ENCODE measurements around the gene ISYNA1. TPM values are rescaled to one million over a fixed set of nuclear protein-coding genes. Genes with fewer than 3 reads are reported as not detected.
"Not testable (repeated sequence)": the region's sequence is repeated elsewhere in the genome, so short reads cannot be mapped to it uniquely, and the experiment has no call there.

ISYNA1 gene
- total and polyA plus RNA-seq, 10 of the 15 experiments (the other 5 are each of a cell fraction or from before 2014, with no cell fraction given), result 1.9 to 37.0 (median 9.1) TPM

DNA sequence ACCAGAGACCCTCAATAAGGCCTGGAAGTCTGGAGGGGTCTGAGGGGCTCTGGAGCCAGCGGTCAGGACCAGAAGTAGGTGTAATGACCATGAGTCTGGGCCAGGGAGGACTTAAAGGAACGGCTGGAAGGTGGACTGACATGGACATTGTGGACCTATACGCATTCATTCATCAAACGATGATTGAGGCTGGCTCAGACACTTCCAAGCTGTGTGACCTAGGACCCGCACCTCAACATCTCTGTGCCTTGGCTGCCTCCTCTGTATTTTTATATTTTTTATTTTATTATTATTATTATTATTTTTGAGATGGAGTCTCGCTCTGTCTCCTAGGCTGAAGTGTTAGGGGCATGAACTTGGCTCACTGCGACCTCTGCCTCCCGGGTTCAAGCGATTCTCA is 31.2 kb downstream of the ISYNA1 start:
- H2AFZ ChIP-seq (ENCODE audit: control insufficient read depth, low read depth, low read length), result no peak overlapping the region
- ChIA-PET CTCF (interaction anchor here (1.2 to 7.7 kb wide), 2 partner anchors 17 to 127 kb away, joined by 4 to 144 read pairs; partner anchors contain the start of gene GDF15), SMC1A (ENCODE audit: uncharacterized antibody, unreplicated experiment) (interaction anchor here (1.4 kb wide), 1 partner anchor 18 kb away, joined by 3 read pairs; no protein-coding TSS in a partner anchor), RAD21 (ENCODE audit: unreplicated experiment) (interaction anchor here (1.2 to 2.1 kb wide), 2 partner anchors 17 to 58 kb away, joined by 3 to 5 read pairs; no protein-coding TSS in a partner anchor), POLR2A (interaction anchor here (0.9 kb wide), 1 partner anchor 126 kb away, joined by 3 read pairs; the partner anchor contains the start of gene JUND)
- H3K4me3 ChIP-seq, result no peak overlapping the region
- DNase-seq (ENCODE audit: low read depth, low spot score) (no peak), ATAC-seq (no peak), FAIRE-seq (no peak)
- H3K9me3 ChIP-seq (replicated peaks; ENCODE audit: control insufficient read depth, insufficient read depth, low read length), result no peaks in the 10 kb centered on the region
- H3K27ac ChIP-seq (ENCODE audit: control insufficient read depth, insufficient read depth), result no peak overlapping the region
- TF ChIP-seq RFX5 (IDR thresholded peaks at IDR 0.05; ENCODE audit: low read depth, low read length) (no peak), TBL1XR1 (IDR thresholded peaks at IDR 0.05; ENCODE audit: low read depth, low read length) (no peak), SMARCA5 (IDR thresholded peaks at IDR 0.05) (no peak), CEBPB (IDR thresholded peaks at IDR 0.05; ENCODE audit: borderline replicate concordance in 1 of 2, low read depth in 2 of 2, low read length in 2 of 2) (no peak), MTA2 (IDR thresholded peaks at IDR 0.05; ENCODE audit: low read depth) (no peak)
- H3K36me3 ChIP-seq (ENCODE audit: control insufficient read depth in 2 of 2, insufficient read depth in 2 of 2, low read length in 1 of 2), result no peaks in the 10 kb centered on the region
- no peaks in the 10 kb centered on the region for H3K79me2 ChIP-seq (ENCODE audit: control insufficient read depth, insufficient read depth, low read length)
- no TSS peak for BruUV-seq (replicated peaks)
- no peaks in the 10 kb centered on the region for H4K20me1 ChIP-seq (ENCODE audit: control insufficient read depth, insufficient read depth)
- in situ Hi-C loops (cut with MboI) (loop anchor here (5.0 kb wide), 2 partner anchors 64 to 129 kb away; partner anchors contain the start of gene PGPEP1), intact Hi-C loops (cut with micrococcal nuclease; ENCODE audit: unreplicated experiment) (no loop called here)
- H3K4me2 ChIP-seq (ENCODE audit: control insufficient read depth, insufficient read depth), result no peak overlapping the region
- peaks cover 20% of the 10 kb centered on the region for H3K4me1 ChIP-seq (ENCODE audit: control insufficient read depth, insufficient read depth, low read length)
- H3K27me3 ChIP-seq (replicated peaks in 1 of 2; ENCODE audit: control insufficient read depth in 2 of 2, insufficient read depth in 2 of 2, low read length in 1 of 2), result no peaks in the 10 kb centered on the region
- no peak overlapping the region for H3K9ac ChIP-seq (ENCODE audit: control insufficient read depth, insufficient read depth, low read length)
- WGBS (ENCODE audit: insufficient coverage, insufficient replicate concordance, low lambda C conversion rate, missing lambda C conversion rate), result 69% methylated on average over 9 of the region's 9 CpGs

DNA sequence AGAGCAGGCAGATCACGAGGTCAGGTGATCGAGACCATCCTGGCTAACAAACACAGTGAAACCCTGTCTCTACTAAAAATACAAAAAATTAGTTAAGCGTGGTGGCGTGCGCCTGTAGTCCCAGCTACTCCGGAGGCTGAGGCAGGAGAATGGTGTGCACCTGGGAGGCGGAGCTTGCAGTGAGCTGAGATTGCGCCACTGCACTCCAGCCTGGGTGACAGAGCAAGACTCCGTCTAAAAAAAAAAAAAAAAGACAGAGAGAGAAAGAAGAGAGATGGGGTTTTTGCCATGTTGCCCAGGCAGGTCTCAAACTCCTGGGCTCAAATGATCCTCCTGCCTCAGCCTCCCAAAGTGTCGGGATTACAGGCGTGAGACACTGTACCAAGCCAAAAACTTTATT is 32.2 kb downstream of the ISYNA1 start:
- H3K27ac ChIP-seq (ENCODE audit: control insufficient read depth, insufficient read depth); H3K36me3 ChIP-seq (ENCODE audit: control insufficient read depth in 2 of 2, insufficient read depth in 2 of 2, low read length in 1 of 2); ATAC-seq; intact Hi-C loops (cut with micrococcal nuclease; ENCODE audit: unreplicated experiment); H3K4me2 ChIP-seq (ENCODE audit: control insufficient read depth, insufficient read depth); BruUV-seq (replicated peaks); H3K4me3 ChIP-seq; H3K79me2 ChIP-seq (ENCODE audit: control insufficient read depth, insufficient read depth, low read length); H2AFZ ChIP-seq (ENCODE audit: control insufficient read depth, low read depth, low read length); H3K9me3 ChIP-seq (replicated peaks; ENCODE audit: control insufficient read depth, insufficient read depth, low read length); H3K9ac ChIP-seq (ENCODE audit: control insufficient read depth, insufficient read depth, low read length); SMC1A ChIA-PET (ENCODE audit: uncharacterized antibody, unreplicated experiment); H3K27me3 ChIP-seq (replicated peaks in 1 of 2; ENCODE audit: control insufficient read depth in 2 of 2, insufficient read depth in 2 of 2, low read length in 1 of 2); FAIRE-seq; H4K20me1 ChIP-seq (ENCODE audit: control insufficient read depth, insufficient read depth); DNase-seq (ENCODE audit: low read depth, low spot score): not testable (repeated sequence)
- H3K4me1 ChIP-seq (ENCODE audit: control insufficient read depth, insufficient read depth, low read length), result peaks cover 26% of the 10 kb centered on the region
- ChIA-PET RAD21 (ENCODE audit: unreplicated experiment) (interaction anchor here (1.2 to 2.1 kb wide), 2 partner anchors 16 to 57 kb away, joined by 3 to 5 read pairs; no protein-coding TSS in a partner anchor), CTCF (interaction anchor here (7.7 kb wide), 1 partner anchor 16 kb away, joined by 144 read pairs; the partner anchor contains the start of gene GDF15), POLR2A (interaction anchor here (0.6 kb wide), 1 partner anchor 116 kb away, joined by 6 read pairs; no protein-coding TSS in a partner anchor)
- in situ Hi-C loops (cut with MboI), result loop anchor here (5.0 kb wide), 2 partner anchors 63 to 128 kb away; partner anchors contain the start of gene PGPEP1
- 81% methylated on average over 10 of the region's 11 CpGs for WGBS (ENCODE audit: insufficient coverage, insufficient replicate concordance, low lambda C conversion rate, missing lambda C conversion rate)
